ENCODE data around the gene MMS19. TPM values are rescaled to one million over a fixed set of nuclear protein-coding genes. Genes with fewer than 3 reads are reported as not detected.

The MMS19 gene
- total RNA-seq, 1 experiment from 2014 or later, result 70.6 TPM

GRCh38 chr10:97546456-97547270 is 48.4 kb upstream of the MMS19 start:
- Histone ChIP-seq H3K36me3 (ENCODE audit: insufficient read depth, low read length, poor library complexity, severe bottlenecking) (no peaks in the 10 kb centered on the region), H3K9me3 (ENCODE audit: low read depth, low read length, poor library complexity, severe bottlenecking) (no peaks in the 10 kb centered on the region), H3K4me3 (ENCODE audit: low read depth, low read length, poor library complexity, severe bottlenecking) (no peak overlapping the region), H3K4me1 (ENCODE audit: insufficient read depth, low read length, poor library complexity, severe bottlenecking) (peaks cover 20% of the 10 kb centered on the region), H3K27me3 (replicated peaks; ENCODE audit: insufficient read depth, low read depth, low read length, poor library complexity) (no peaks in the 10 kb centered on the region), H3K27ac (ENCODE audit: low read depth, low read length, poor library complexity, severe bottlenecking) (no peak overlapping the region)
- no peak for TF ChIP-seq EZH2 (IDR thresholded peaks at IDR 0.05; ENCODE audit: borderline replicate concordance, low read depth, low read length, poor library complexity, severe bottlenecking)
- TF ChIP-seq, protein P1, sequence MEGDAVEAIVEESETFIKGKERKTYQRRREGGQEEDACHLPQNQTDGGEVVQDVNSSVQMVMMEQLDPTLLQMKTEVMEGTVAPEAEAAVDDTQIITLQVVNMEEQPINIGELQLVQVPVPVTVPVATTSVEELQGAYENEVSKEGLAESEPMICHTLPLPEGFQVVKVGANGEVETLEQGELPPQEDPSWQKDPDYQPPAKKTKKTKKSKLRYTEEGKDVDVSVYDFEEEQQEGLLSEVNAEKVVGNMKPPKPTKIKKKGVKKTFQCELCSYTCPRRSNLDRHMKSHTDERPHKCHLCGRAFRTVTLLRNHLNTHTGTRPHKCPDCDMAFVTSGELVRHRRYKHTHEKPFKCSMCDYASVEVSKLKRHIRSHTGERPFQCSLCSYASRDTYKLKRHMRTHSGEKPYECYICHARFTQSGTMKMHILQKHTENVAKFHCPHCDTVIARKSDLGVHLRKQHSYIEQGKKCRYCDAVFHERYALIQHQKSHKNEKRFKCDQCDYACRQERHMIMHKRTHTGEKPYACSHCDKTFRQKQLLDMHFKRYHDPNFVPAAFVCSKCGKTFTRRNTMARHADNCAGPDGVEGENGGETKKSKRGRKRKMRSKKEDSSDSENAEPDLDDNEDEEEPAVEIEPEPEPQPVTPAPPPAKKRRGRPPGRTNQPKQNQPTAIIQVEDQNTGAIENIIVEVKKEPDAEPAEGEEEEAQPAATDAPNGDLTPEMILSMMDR (conservative IDR thresholded peaks at IDR 0.05; ENCODE audit: low read depth, low read length), result no peak
- POLR2A ChIA-PET (ENCODE audit: low non-redundant PET), result no interaction called here
- no TSS peak for BruUV-seq (replicated peaks)
- CTCF ChIA-PET, result no interaction called here
- intact Hi-C loops (cut with micrococcal nuclease; ENCODE audit: unreplicated experiment), result no loop called here
- DNase-seq (ENCODE audit: low spot score), result no peak

DNA sequence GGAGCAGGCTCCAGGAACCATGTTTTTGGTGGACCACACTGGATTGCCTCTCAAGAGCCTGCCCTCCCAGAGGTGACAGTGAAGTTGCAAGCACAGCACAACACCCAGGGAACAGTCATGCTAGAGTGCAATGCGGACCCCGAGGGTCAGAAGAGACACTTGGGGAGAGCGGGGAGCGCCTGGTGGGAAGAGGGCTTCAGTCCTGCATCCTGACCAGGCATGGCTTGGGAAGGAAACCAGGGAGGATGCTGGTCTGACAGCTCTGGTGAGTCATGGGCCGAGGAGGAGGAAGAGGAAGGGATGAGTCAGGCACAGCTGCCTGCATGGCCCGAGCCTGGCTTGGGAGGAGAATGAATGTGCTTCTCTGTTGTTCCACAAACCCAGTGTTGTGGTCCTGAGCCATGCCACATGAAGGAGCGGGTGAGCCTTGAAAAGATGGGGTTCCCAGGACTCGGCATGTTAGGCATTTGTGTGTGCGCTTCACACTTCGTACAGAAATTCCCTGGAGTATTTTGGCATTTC is 44.9 kb upstream of the MMS19 start:
- peak overlapping the region; percentile 62 for H3K27ac ChIP-seq (ENCODE audit: low read depth, low read length, poor library complexity, severe bottlenecking)
- peaks cover 20% of the 10 kb centered on the region for H3K4me1 ChIP-seq (ENCODE audit: insufficient read depth, low read length, poor library complexity, severe bottlenecking)
- ChIA-PET CTCF (no interaction called here), POLR2A (ENCODE audit: low non-redundant PET) (no interaction called here)
- H3K36me3 ChIP-seq (ENCODE audit: insufficient read depth, low read length, poor library complexity, severe bottlenecking), result no peaks in the 10 kb centered on the region
- no peaks in the 10 kb centered on the region for H3K9me3 ChIP-seq (ENCODE audit: low read depth, low read length, poor library complexity, severe bottlenecking)
- TF ChIP-seq, protein P1 (conservative IDR thresholded peaks at IDR 0.05; ENCODE audit: low read depth, low read length), result no peak
- TF ChIP-seq EZH2 (IDR thresholded peaks at IDR 0.05; ENCODE audit: borderline replicate concordance, low read depth, low read length, poor library complexity, severe bottlenecking), result no peak
- peak; percentile 68 for DNase-seq (ENCODE audit: low spot score)
- H3K27me3 ChIP-seq (replicated peaks; ENCODE audit: insufficient read depth, low read depth, low read length, poor library complexity), result no peaks in the 10 kb centered on the region
- H3K4me3 ChIP-seq (ENCODE audit: low read depth, low read length, poor library complexity, severe bottlenecking), result no peak overlapping the region
- no TSS peak for BruUV-seq (replicated peaks)
- intact Hi-C loops (cut with micrococcal nuclease; ENCODE audit: unreplicated experiment), result no loop called here

- no TSS peak for BruUV-seq (replicated peaks)
These were observed 44.2 kb upstream of the MMS19 start for GRCh38 chr10:97542169-97543024.

More at GRCh38 chr10:97542169-97543024, 44.2 kb upstream of the MMS19 start:
- peak overlapping the region; percentile 62 for H3K27ac ChIP-seq (ENCODE audit: low read depth, low read length, poor library complexity, severe bottlenecking)
- no peak overlapping the region for H3K4me3 ChIP-seq (ENCODE audit: low read depth, low read length, poor library complexity, severe bottlenecking)
- intact Hi-C loops (cut with micrococcal nuclease; ENCODE audit: unreplicated experiment), result no loop called here
- H3K36me3 ChIP-seq (ENCODE audit: insufficient read depth, low read length, poor library complexity, severe bottlenecking), result no peaks in the 10 kb centered on the region
- TF ChIP-seq, protein P1 (conservative IDR thresholded peaks at IDR 0.05; ENCODE audit: low read depth, low read length), result no peak
- TF ChIP-seq EZH2 (IDR thresholded peaks at IDR 0.05; ENCODE audit: borderline replicate concordance, low read depth, low read length, poor library complexity, severe bottlenecking), result no peak
- H3K9me3 ChIP-seq (ENCODE audit: low read depth, low read length, poor library complexity, severe bottlenecking), result no peaks in the 10 kb centered on the region
- POLR2A ChIA-PET (ENCODE audit: low non-redundant PET), result no interaction called here
- CTCF ChIA-PET, result interaction anchor here (0.6 kb wide), 1 partner anchor 75 kb away, joined by 4 read pairs; no protein-coding TSS in a partner anchor
- peaks cover 20% of the 10 kb centered on the region for H3K4me1 ChIP-seq (ENCODE audit: insufficient read depth, low read length, poor library complexity, severe bottlenecking)
- no peaks in the 10 kb centered on the region for H3K27me3 ChIP-seq (replicated peaks; ENCODE audit: insufficient read depth, low read depth, low read length, poor library complexity)
- DNase-seq (ENCODE audit: low spot score), result peak; percentile 82

Data from A673 (cell line).